Measurements from ENCODE around the gene RCE1.
"Not testable (repeated sequence)": the region's sequence is repeated elsewhere in the genome, so short reads cannot be mapped to it uniquely, and the experiment has no call there.

RCE1 gene

DNA sequence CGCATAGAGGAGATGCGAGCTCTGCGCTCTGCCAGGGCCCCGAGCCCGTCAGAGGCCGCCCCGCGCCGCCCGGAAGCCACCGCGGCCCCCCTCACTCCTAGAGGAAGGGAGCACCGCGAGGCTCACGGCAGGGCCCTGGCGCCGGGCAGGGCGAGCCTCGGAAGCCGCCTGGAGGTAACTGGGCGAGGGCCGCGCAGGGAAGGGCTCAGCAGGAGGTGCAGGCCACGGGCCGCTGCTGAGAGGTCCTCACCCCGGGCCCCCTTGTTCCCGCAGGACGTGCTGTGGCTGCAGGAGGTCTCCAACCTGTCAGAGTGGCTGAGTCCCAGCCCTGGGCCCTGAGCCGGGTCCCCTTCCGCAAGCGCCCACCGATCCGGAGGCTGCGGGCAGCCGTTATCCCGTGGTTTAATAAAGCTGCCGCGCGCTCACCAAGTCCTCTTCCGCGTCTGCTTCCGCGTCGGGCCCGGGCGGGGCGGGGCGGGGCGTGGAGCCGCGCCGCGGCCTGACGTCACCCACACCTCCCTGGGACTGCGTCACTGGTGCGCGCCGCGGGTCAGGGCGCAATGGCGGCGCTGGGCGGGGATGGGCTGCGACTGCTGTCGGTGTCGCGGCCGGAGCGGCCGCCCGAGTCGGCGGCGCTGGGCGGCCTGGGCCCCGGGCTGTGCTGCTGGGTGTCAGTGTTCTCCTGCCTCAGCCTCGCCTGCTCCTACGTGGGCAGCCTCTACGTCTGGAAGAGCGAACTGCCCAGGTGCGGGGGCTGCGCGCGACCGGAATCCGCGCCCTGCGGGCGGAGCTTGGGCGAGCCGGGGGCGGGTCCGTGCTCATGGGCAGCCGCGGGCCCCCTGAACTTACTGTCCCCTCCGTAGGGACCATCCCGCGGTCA lies at the start of gene RCE1:
Gene RCE1, plus strand, starts transcription at position 546 of the 880 bp plus-strand sequence. Its CDS starts 15 bp downstream, at position 561.
- H3K4me3 ChIP-seq (ENCODE audit: low read depth, low read length), result peak within 1 kb of the TSS; percentile 97
- peak; percentile 53 for DNase-seq (ENCODE audit: low read depth)
- no peak for TF ChIP-seq CTCF (IDR thresholded peaks at IDR 0.05; ENCODE audit: control insufficient read depth, extremely low read depth, insufficient read depth)

GRCh38 chr11:66799815-66800214 lies 43.4 kb upstream of the RCE1 start:
- not testable (repeated sequence) for DNase-seq (ENCODE audit: low read depth); H3K4me3 ChIP-seq (ENCODE audit: low read depth, low read length)

DNA sequence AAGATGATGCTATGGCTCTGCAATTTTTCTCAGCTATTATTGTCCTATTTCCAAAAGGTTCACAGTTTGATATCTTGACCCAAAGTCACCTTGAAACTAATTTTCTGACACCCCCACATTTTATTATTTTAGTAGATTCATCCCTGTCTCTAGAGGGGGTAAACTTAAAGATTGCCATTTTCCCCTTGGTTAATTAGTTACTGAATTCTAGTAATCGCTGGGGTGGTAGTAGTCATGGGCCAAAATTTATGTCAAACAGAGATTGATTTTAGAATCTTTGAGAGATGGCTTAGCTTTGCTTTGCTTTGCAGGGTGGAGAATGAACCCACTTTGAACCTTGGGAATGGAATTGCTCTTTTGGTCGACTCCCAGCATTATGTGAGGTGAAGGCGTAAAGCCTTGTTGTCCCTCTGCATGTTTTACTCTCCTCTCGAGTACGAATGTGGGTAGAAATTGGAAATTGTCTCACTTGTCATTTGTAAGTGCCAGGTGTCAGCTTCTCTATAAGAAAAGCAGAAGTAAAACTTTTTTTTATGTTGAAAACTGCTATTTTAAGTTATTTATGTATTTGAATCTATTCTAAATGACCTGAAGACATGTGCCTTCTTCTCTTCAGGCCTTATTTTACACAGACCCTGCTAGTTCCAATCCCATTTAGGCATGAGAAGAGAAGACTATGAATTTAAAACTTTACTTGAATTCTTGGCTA lies 42.4 kb upstream of the RCE1 start:
- no peak for TF ChIP-seq CTCF (IDR thresholded peaks at IDR 0.05; ENCODE audit: control insufficient read depth, extremely low read depth, insufficient read depth)
- no peak for DNase-seq (ENCODE audit: low read depth)
- no peak overlapping the region for H3K4me3 ChIP-seq (ENCODE audit: low read depth, low read length)

DNA sequence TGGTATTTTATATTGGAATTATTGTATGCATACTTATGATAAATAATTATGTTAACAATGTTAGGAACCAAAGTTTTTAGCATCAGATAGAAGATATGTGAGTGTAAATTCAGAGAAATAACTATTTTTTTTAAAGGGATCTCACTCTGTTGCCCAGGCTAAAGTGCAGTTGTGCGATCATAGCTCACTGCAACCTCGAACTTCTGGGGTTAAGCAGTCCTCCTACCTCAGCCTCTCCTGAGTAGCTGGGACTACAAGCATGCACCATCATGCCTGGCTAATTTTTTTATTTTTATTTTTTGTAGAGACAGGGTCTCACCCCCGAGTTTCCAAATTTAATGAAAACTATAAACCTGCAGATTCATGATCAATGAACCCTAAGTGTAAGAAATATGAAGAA lies 33.6 kb upstream of the RCE1 start:
- no peak overlapping the region for H3K4me3 ChIP-seq (ENCODE audit: low read depth, low read length)
- DNase-seq (ENCODE audit: low read depth), result no peak
- TF ChIP-seq CTCF (IDR thresholded peaks at IDR 0.05; ENCODE audit: control insufficient read depth, extremely low read depth, insufficient read depth), result no peak

DNA sequence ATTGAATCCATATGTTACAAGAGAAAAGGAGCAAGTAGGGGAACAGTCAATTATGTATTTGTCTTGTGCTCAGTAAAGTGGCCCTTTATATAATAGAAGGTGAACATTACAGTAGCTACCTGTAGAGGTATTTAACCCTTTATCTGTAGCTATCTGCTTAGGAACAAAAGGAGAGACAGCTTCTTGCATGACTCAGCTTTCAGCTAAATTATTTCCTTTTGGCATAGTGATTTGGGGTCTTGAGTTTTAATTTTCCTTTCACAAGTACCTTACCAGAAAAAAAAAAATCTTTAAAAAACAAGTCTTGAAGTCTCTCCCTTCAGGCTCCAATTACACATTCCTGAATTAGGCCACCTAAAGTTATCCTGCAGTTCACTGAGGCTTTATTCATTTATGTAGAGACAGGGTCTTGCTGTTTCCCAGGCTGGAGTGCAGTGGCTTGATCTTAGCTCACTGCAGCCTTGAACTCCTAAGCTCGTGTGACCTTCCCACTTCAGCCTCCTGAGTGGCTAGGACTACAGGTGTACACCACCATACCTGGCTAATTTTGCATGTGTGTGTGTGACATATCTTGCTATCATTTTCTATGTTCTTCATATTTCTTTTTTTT lies 32.6 kb upstream of the RCE1 start:
- no peak for TF ChIP-seq CTCF (IDR thresholded peaks at IDR 0.05; ENCODE audit: control insufficient read depth, extremely low read depth, insufficient read depth)
- DNase-seq (ENCODE audit: low read depth), result no peak
- H3K4me3 ChIP-seq (ENCODE audit: low read depth, low read length), result no peak overlapping the region

- no peak overlapping the region for H3K4me3 ChIP-seq (ENCODE audit: low read depth, low read length)
Observed at GRCh38 chr11:66814678-66815077, 28.6 kb upstream of the RCE1 start.

More at GRCh38 chr11:66814678-66815077, 28.6 kb upstream of the RCE1 start:
- TF ChIP-seq CTCF (IDR thresholded peaks at IDR 0.05; ENCODE audit: control insufficient read depth, extremely low read depth, insufficient read depth), result no peak
- no peak for DNase-seq (ENCODE audit: low read depth)

Measured in LNCaP clone FGC (cell line).